HG02623 (cell line): ENCODE measurements around the gene SLC27A2.

ENCODE experiments used
- ATAC-seq: cut with Tn5 transposase; IDR thresholded peaks from one replicate; pipeline ENCODE4 v1.9.1; 2021; ENCODE audit warnings: moderate library complexity; ENCODE audit not compliant: unreplicated experiment

SLC27A2 gene

GRCh38 chr15:50261981-50262380 lies 80.0 kb downstream of the SLC27A2 start:
- ATAC-seq: no peak

GRCh38 chr15:50262533-50262932 lies 80.5 kb downstream of the SLC27A2 start:
- ATAC-seq: no peak

DNA sequence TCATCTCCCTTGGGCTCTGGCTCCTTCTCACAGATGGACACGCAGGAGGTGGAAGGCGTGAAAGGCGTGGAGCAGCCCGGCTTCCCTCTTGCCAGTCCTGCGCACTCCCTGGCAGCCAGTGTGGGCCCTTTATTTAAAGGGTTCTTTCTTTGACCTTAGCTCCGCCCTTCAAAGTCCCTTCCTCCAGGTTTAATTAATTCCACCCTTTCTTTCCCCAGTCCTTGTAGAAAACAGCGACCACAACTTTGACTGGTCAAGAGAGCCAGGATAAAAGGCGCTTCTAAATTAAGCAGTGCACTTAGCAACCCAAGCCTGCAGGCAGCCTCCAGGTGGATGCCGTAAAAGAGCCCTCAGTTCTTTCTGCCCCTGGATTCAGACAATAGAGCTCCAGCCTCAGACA lies 83.6 kb downstream of the SLC27A2 start, which contains the start of gene HDC:
TSS of gene HDC (minus strand) at position 107 of the 400 bp plus-strand sequence. CDS start at position 4, 103 bp downstream.
- ATAC-seq: no peak

GRCh38 chr15:50267577-50267976 lies 85.6 kb downstream of the SLC27A2 start:
- ATAC-seq: no peak

GRCh38 chr15:50275091-50275490 lies 93.1 kb downstream of the SLC27A2 start:
- ATAC-seq: no peak

GRCh38 chr15:50275908-50276307 lies 93.9 kb downstream of the SLC27A2 start:
- no peak for ATAC-seq

DNA sequence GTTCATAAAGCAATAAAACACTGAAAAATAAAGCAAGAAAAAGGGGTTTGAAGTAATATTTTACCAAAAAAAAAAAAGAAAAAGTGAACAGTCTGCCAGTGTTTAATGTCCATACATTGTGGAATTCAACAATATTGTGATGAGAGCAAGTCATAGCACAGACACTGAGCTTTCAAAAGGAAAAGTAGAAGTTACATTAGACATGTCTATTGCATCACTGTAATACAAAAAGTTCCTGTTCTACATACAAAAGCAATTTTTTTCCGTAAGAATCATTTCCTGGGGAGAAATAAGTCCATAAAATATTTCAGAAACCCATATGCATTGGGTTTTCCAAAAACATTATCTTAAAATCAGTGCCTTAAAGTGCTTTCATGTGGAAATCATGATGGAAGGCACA lies 95.4 kb downstream of the SLC27A2 start:
- no peak for ATAC-seq

DNA sequence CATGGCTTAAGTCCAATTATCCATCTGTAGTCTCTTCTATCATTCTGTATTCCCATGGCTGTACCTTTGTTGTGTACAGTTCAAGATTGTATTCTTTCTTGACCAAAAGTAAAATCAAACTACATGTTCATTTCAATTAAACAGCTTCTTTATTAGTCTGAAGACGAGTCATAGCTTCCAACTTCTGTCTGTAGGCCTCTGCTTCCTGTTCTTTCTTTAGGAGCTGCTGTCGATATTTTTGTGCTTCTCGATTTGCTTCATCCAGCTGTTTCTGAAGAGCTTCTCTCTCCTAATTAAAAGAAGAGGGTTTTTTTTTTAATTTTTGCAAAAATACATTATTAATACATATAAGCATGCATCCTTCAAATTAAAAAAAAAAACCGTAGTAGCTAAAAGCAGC lies 96.5 kb downstream of the SLC27A2 start:
- ATAC-seq: no peak

- ATAC-seq: no peak
Observed at GRCh38 chr15:50280271-50280670, 98.3 kb downstream of the SLC27A2 start.

- ATAC-seq: no peak
Observed at GRCh38 chr15:50281427-50281826, 99.4 kb downstream of the SLC27A2 start.
